Hepatocyte (in vitro differentiated cells): ENCODE measurements around the gene TRPM5. TPM values are rescaled to one million over a fixed set of nuclear protein-coding genes. Genes with fewer than 3 reads are reported as not detected.

Experiments used
- DNase-seq: peaks from one replicate; pipeline ENCODE4 v3.0.0-alpha.2; 2016; ENCODE audit warnings: low spot score
- H2AFZ ChIP-seq: fragments of 200-600 bp; sonication (generic); 2 replicates; pipeline ENCODE4 v1.6.0; 2016; ENCODE audit warnings: antibody characterized with exemption, mild to moderate bottlenecking
- H3K27ac ChIP-seq: fragments of 200-600 bp; sonication (generic); 2 replicates; pipeline ENCODE4 v1.5.1; 2016; ENCODE audit warnings: mild to moderate bottlenecking
- H3K27me3 ChIP-seq: fragments of 200-600 bp; sonication (generic); 2 replicates; pipeline ENCODE4 v1.6.1; 2016
- H3K36me3 ChIP-seq: fragments of 200-600 bp; sonication (generic); replicated peaks from 2 replicates; pipeline ENCODE4 v1.5.1; 2016; ENCODE audit warnings: low read depth; ENCODE audit not compliant: insufficient read depth
- H3K4me1 ChIP-seq: fragments of 200-600 bp; sonication (generic); 2 replicates; pipeline ENCODE4 v1.5.1; 2016; ENCODE audit warnings: mild to moderate bottlenecking, moderate library complexity; ENCODE audit not compliant: insufficient read depth
- H3K4me2 ChIP-seq: fragments of 200-600 bp; sonication (generic); 2 replicates; pipeline ENCODE4 v1.6.0; 2016
- H3K4me3 ChIP-seq: fragments of 200-600 bp; sonication (generic); 2 replicates; pipeline ENCODE4 v1.5.1; 2016; ENCODE audit warnings: mild to moderate bottlenecking
- H3K79me2 ChIP-seq: fragments of 200-600 bp; sonication (generic); 2 replicates; pipeline ENCODE4 v1.6.0; 2017; ENCODE audit warnings: mild to moderate bottlenecking
- H3K9me2 ChIP-seq: fragments of 200-600 bp; sonication (generic); replicated peaks from 2 replicates; pipeline ENCODE4 v1.6.0; 2017; ENCODE audit warnings: mild to moderate bottlenecking; ENCODE audit not compliant: insufficient read depth
- H3K9me3 ChIP-seq: fragments of 200-600 bp; sonication (generic); 2 replicates; pipeline ENCODE4 v1.5.1; 2016; ENCODE audit warnings: low read depth, mild to moderate bottlenecking
- H4K20me1 ChIP-seq: fragments of 200-600 bp; sonication (generic); 2 replicates; pipeline ENCODE4 v1.6.0; 2016; ENCODE audit warnings: mild to moderate bottlenecking; ENCODE audit not compliant: insufficient read depth, poor library complexity, severe bottlenecking
- CTCF ChIP-seq: fragments of 200-600 bp; sonication (generic); IDR thresholded peaks from 2 replicates; pipeline ENCODE4 v1.5.1; 2016; ENCODE audit warnings: antibody characterized with exemption, mild to moderate bottlenecking; ENCODE audit not compliant: poor library complexity
- EZH2 ChIP-seq: fragments of 200-600 bp; sonication (generic); IDR thresholded peaks from 2 replicates; pipeline ENCODE4 v1.6.1; 2016; ENCODE audit warnings: antibody characterized with exemption, mild to moderate bottlenecking, borderline replicate concordance
- EZH2phosphoT487 ChIP-seq: fragments of 200-600 bp; sonication (generic); IDR thresholded peaks from one replicate; pipeline ENCODE4 v1.6.1; 2018; ENCODE audit warnings: antibody characterized with exemption, mild to moderate bottlenecking, low read depth, moderate library complexity; ENCODE audit not compliant: unreplicated experiment, severe bottlenecking
- WGBS: methylation state at CpG from one replicate; pipeline ENCODE4 v1.1.6; 2016; ENCODE audit warnings: low lambda C conversion rate; ENCODE audit errors: missing lambda C conversion rate; 5-methylcytosine and 5-hydroxymethylcytosine counted together
- polyA plus RNA-seq: library from polyadenylated mRNA; unstranded; fragments of >200 nt; fragmentation: Nextera tagmentation; extraction: Ambion mirVana; gene quantifications from 2 replicates; pipeline ENCODE4 v1.2.1, GENCODE V29; 2016
- total RNA-seq: library from RNA; depleted of rRNA; stranded (reverse); fragments of >200 nt; gene quantifications from 2 replicates; pipeline ENCODE4 v1.2.3, GENCODE V29; 2014

Gene TRPM5
- total and polyA plus RNA-seq, 2 experiments from 2014 or later, result 0.07 to 0.13 TPM

- Histone ChIP-seq H3K36me3 (no peaks in the 10 kb centered on the region), H3K9me2 (no peaks in the 10 kb centered on the region), H3K79me2 (no peaks in the 10 kb centered on the region), H4K20me1 (no peaks in the 10 kb centered on the region), H3K27me3 (no peaks in the 10 kb centered on the region), H3K4me1 (peaks cover 6% of the 10 kb centered on the region), H2AFZ (no peak overlapping the region), H3K4me3 (no peak overlapping the region), H3K9me3 (no peaks in the 10 kb centered on the region), H3K4me2 (no peak overlapping the region), H3K27ac (no peak overlapping the region)
- WGBS, result 84% methylated on average over 6 of the region's 7 CpGs
- TF ChIP-seq EZH2phosphoT487 (no peak), EZH2 (no peak), CTCF (no peak)
- DNase-seq, result no peak
Measured at GRCh38 chr11:2467695-2468055, 23.4 kb upstream of the TRPM5 start.

- peaks cover 9% of the 10 kb centered on the region for H3K4me1 ChIP-seq
- 83% methylated on average over 16 of the region's 16 CpGs for WGBS
- no peaks in the 10 kb centered on the region for H3K79me2 ChIP-seq
- no peaks in the 10 kb centered on the region for H3K36me3 ChIP-seq
- no peak overlapping the region for H2AFZ ChIP-seq
- no peaks in the 10 kb centered on the region for H4K20me1 ChIP-seq
- no peaks in the 10 kb centered on the region for H3K27me3 ChIP-seq
- H3K27ac ChIP-seq, result no peak overlapping the region
- no peak for DNase-seq
- no peak for TF ChIP-seq CTCF
- TF ChIP-seq EZH2, result no peak
- no peak for TF ChIP-seq EZH2phosphoT487
- H3K9me3 ChIP-seq, result no peaks in the 10 kb centered on the region
- H3K4me3 ChIP-seq, result no peak overlapping the region
- H3K9me2 ChIP-seq, result no peaks in the 10 kb centered on the region
- H3K4me2 ChIP-seq, result no peak overlapping the region
Measured at GRCh38 chr11:2466869-2467694, 22.8 kb upstream of the TRPM5 start.

DNA sequence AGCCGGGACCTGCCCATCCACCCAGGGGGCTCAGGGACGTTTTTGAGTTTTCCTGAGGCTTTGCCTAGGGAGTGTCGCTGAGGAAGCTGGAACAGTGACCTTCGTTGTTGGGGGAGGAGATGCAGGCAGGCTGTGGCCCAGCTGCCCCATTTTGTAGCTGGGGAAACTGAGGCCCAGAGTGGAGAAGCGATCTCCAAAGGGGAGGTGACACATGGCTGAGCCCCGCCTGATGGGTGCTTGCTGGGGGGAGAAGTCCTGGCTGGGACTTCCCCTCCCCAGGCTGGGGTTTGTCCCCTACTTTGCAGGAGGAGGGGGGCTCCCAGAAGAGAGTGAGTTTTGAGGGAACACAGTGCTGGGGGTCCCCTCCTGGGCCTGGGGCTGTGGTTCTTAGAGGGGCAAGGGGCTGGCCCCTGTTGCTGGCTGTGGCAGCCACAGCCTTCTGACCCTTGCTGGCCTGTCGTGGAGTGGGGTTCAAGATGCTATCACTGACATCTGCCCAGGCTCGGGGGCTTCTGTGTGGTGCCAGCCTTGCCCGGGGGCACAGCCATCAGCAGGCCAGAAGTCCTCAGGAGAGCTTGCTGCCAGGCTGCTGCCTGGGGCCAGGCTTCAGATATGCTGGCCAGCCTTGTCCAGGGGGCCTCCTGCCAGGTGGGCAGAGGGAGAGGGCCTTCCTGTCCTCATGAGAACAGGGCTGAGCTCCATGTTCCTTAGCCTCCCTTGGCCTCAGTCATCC lies 21.9 kb upstream of the TRPM5 start:
- H3K4me1 ChIP-seq, result peaks cover 10% of the 10 kb centered on the region
- no peak for DNase-seq
- no peaks in the 10 kb centered on the region for H3K9me3 ChIP-seq
- H3K4me3 ChIP-seq, result no peak overlapping the region
- H4K20me1 ChIP-seq, result no peaks in the 10 kb centered on the region
- no peak overlapping the region for H3K4me2 ChIP-seq
- H3K9me2 ChIP-seq, result no peaks in the 10 kb centered on the region
- 93% methylated on average over 9 of the region's 9 CpGs for WGBS
- no peak for TF ChIP-seq CTCF
- no peak for TF ChIP-seq EZH2phosphoT487
- TF ChIP-seq EZH2, result no peak
- H3K27me3 ChIP-seq, result no peaks in the 10 kb centered on the region
- H2AFZ ChIP-seq, result no peak overlapping the region
- H3K27ac ChIP-seq, result no peak overlapping the region
- no peaks in the 10 kb centered on the region for H3K36me3 ChIP-seq
- H3K79me2 ChIP-seq, result no peaks in the 10 kb centered on the region
